Measurements from ENCODE around the gene ARL15.
"Not testable (repeated sequence)": the region's sequence is repeated elsewhere in the genome, so short reads cannot be mapped to it uniquely, and the experiment has no call there.

Gene ARL15

DNA sequence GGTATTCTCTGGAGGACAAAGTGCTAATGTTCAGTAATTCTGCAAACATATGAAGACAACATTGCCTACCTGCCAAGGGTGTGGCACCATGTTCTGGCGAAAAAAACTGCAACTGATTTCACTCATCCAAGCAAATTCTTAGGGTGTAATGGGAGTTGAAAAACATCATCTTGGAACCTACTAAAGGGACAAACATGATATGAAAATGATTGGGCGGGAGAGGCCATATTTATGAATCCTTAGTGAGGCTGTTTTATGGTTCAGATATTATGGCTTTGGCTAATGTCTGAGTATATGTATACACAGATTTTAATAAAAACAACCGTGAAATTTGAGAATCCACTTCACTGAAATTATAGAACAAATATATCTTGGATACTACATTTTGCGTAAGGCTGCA, 225.7 kb downstream of the ARL15 start:
- no peak for DNase-seq

DNA sequence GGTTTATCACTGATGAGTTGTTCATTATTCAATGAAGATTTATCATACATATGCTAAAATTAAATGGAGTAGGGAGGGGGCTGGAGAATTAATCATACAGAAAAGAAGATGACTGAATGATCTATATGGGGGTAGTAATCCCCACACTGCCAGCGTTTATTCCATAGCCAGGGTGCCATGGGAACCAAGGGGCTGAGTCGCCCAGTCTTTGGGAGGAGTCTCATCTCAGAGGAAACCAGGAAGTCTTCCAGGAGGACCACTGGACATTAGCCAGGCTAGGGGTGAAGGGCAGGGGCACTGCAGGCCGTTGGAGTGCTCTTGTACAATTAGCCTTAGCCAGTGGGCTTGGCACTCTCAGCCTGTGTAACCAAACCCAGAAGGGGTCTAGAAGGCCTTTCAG, 226.5 kb downstream of the ARL15 start:
- no peak for DNase-seq

DNA sequence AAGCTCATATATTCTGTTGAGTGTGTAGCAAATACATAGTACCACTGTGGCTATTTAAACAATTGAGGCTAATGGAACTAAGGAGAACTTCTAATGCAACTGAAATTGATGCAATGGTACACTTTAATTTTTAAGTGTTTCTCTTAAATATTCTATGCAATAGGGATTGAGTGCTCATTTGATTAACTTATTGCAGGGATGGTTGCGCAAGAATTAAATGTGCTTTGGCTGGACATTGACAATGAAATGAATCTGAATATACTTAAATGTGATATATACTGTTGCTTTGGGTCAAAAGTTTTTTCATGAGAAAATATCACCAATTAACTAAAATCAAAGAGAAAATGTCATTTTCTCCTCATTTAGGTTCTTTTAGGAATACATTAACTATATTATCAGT, 227.1 kb downstream of the ARL15 start:
- no peak for DNase-seq

DNA sequence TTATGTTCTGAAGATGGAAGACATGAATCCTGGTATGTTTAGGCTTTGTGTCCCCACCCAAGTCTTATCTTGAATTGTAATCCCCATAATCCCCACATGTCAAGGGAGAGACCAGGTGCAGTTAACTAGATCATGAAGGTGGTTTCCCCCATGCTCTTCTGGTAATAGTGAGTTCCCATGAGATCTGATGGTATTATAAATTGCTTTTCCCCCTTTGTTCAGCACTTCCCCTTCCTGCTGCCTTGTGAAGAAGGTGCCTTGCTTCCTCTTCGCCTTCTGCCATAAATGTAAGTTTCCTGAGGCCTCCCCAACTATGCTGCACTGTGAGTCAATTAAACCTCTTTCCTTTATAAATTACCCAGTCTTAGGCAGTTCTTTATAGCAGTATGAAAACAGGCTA, 229.0 kb downstream of the ARL15 start:
- no peak for DNase-seq

DNA sequence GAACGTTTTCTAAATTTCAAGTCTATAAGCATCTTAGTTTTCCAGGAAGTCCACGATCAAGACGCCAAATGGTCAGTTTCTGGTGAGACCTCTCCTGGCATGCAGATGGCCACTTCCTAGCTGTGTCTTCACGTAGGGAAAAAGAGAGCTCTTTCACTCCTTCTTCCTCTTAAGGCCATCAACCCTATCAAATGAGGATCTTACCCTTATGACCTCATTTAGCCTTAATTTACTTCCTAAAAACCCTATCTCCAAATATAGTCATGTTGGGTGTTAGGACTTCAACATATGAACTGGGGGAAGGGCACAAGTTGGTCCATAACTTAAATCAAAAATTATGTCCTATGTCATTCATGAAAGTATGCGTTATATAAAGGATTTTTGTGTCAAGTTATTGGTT, 229.5 kb downstream of the ARL15 start:
- no peak for DNase-seq

DNA sequence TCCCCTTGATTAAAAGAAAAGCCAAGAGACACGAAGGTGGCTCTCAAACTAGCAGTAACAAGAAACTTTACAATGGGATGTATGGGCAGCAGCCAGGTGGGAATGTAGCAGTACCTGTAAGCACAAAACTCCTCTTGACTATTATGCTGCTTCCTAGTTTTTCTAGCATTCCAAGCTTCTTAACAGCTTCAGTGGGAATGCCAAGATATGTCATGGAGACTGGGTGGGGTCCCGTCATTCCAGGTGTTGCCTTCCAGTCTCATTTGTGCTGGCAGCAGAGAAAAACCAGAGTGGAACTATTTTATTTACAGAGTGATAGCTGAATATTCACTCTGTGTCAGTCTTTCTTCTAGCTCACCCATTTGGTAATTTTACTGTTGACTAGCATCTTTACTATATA, 236.6 kb downstream of the ARL15 start:
- no peak for DNase-seq

DNA sequence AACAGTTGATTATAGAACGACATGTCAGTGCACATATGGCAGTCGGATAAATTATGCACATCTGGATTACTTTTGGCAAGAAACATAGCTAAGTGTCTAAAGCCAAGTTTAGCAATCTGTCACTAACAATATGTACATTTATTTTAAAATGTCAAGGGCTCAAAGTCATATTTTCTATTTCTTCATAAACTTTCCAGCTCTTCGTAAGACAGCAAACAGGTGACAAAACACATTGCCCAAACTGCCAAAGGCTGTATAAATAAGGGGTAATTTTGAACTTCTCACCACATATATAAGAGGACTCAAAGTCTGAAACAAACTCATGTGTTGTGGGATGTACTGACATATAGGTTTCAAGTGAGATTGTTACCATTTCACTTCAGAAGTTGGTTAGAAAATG, 237.2 kb downstream of the ARL15 start:
- DNase-seq: no peak

DNA sequence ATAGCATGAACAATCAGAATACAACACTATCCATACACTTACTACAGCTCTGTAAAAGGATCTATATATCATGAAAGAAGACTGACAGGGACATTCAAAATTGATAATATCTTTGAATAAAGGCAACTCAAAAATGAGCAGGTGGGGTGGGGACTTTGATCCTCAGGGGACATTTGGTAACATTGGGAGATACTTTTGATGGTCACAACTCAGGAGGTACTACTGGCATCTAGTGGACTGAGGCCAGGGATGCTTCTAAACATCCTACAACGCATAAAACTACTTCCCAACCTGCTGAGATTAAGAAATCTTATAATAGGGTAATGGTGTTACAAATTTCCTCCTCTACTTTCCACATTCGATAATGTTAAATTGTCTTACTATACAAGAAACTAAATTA, 243.9 kb downstream of the ARL15 start:
- no peak for DNase-seq

DNA sequence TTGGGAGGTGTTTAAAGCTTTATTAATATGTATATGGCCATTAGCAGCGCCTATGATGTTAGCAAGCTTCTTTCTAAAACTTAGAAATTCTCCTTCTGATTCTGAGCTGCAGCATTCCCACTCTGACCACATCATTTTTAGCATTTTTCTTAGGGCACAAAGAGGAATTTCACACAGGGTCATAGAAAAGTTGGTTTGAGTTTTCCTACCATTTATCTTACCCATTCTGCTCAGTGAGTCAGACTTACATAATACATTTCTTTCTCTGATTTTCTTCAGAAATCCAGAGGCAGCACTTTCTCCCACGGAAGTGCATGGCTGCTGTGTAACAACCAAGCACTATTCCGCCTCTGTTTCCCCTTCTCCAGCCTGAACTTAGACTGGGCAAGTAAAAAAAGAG, 246.6 kb downstream of the ARL15 start:
- no peak for DNase-seq

DNA sequence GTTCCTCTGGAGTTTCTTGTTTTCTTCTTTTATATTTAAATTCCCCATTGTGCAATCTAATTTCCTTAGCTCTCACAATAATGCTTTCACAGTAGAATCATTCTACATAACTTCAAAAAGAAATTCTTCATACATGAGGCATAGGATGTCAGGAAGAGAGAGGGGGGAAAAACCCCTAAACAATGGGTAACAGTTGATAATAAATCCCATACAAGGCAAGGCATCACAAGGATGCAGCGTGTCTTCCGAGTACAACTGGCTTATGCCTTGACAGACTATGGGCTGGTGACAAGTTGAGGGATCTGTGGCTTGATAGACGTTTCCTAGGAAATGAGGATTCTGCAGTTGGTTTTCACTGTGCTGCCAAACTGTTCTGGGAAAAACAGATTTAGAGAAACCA, 247.4 kb downstream of the ARL15 start:
- DNase-seq: no peak

DNA sequence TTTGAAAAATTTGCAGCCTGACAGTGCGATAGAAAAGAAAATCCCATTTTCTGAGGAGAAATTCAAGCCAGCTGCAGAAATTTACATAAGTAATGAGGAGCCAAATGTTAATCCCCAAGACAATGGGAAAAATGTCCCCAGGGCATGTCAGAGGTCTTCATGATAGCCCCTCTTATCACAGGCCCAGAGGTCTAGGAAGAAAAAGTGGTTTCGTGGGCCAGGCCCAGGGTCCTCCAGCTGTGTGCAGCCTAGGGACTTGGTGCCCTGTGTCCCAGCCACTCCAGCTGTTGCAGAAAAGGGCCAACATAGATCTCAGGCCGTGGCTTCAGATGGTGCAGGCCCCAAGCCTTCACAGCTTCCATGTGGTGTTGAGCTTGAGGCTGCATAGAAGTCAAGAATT, 249.5 kb downstream of the ARL15 start:
- not testable (repeated sequence) for DNase-seq

DNA sequence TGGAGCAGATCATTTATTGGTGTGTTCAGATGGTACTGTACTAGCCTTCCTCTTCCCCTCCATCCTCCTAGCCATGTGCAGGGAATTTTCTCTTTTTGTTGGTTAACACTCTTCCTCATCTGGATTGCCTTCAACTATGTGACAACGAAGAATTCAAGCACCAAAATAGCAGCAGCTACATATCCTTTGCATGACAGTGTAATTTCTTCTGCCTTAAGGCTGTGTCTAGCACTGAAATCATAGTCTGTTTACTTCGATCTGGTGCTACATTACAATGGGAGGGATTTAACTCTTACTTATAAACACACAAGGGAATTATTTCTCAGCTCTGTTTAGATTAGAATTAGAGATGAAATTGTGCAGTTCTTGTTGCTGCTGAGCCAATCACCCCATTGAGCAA, 260.4 kb downstream of the ARL15 start:
- DNase-seq: no peak

DNA sequence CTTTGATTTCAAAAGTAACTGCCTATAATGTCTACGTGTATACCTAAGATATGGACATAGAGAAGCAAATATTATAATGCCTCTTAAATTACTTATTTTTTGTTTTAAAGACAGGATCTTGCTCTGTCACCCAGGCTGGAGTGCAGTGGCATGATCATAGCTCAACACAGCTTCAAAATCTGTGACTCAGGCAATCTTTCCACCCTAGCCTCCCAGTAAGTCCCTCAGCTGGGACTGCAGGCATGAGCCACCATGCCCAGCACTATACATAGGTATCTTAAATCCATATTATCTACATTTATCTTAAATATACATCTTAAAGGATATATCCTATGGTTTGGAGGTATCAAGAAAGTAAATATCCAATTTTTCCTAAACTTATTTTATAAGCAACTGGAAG, 261.2 kb downstream of the ARL15 start:
- no peak for DNase-seq

DNA sequence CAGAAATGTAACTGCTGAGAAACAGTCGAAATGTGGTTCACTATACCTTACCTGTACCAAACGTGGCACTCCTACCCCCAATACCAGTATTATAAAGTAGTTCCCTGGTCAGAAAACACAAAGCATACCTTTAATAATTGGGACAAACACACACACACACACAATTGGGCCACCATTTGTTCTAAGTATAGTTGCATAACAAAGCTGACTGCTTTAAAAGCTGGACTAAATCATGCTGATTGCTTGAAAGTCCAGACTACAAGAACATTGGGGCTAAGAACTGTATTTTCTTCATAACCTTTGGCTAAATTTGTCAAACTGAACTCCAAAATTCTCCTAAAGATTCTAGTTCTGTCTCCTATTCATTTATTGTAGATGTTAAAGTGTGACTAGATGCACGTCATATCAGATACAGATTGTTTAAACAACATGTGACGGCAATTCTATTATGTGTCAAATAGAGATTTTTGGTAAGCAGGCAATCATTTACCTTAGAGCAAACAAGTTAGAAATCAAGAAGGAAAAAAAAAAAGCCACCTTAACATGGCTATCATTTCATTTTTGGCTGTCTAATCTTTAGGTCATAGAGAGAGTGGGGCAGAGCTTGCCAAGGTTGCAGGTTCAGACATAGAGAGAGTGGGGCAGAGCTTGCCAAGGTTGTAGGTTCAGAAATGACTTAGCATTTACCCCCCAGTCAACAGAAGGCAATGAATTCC, 265.1 kb downstream of the ARL15 start:
- no peak for DNase-seq

DNA sequence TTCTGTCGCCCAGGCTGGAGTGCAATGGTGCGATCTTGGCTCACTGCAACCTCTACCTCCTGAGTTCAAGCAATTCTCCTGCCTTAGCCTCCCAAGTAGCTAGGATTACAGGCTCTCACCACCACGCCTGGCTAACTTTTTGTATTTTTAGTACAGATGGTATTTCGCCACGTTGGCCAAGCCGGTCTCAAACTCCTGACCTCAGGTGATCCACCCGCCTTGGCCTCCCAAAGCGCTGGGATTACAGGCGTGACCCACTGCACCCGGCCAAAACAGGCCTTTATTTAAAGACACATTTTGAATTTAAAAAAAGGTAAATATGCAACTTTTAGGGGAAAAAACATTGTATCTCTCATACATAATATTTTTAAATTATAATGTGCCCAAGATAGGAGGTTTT, 266.1 kb downstream of the ARL15 start:
- DNase-seq: not testable (repeated sequence)

DNA sequence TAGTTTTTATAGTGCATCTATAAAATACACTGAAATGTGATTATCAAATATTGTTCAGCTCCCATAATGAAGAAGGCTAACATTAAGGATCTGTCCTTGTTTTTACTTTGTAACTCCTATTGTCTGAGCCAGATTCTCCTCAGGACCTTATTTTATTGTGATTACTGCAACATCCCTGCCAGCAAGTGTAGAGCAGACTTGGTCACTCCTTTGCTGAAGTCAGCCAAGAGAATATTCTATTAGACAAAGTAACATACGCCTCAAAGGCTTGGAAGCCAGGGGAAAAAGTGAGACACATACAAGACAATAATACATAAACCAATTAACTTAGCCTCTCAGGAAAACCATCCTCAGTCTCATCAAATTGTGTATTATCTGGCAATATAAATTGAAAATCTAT, 269.6 kb downstream of the ARL15 start:
- no peak for DNase-seq

DNA sequence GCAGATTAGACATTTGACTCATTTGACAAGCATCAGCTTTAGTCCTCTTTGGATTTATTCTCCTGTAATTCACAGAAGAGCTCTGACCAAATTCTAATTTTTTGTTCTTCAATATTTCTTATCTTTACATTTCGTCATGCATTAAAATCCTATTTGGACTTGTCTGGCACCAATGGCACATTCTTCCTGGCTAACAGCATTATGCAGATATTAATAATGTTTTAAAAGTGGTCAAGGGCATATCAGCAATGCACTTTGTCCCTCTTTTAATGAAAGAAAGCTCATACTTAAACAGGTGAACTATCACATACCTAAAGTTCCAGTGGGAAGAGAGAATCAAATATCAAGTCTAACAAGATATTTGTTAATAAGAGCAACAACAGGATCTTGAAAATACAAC, 270.4 kb downstream of the ARL15 start:
- DNase-seq: no peak

DNA sequence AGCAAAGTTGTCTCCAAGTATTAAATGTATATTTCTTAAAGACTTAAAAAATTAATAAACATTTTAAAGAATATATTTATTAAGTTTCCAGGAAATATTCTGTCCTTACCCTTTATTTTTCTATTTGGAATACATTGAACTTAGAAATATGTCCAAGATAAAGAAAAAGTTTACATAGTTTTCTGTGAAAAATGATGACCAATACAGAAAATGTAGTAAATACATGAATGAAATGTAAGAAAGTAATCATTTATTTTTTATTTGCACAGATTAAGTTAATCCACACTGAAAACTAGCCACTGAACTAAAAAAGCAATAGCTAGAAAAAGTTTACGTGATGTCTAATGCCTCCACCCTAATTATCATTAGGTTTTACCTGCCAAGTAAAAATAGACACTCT, 273.2 kb downstream of the ARL15 start:
- no peak for DNase-seq

DNA sequence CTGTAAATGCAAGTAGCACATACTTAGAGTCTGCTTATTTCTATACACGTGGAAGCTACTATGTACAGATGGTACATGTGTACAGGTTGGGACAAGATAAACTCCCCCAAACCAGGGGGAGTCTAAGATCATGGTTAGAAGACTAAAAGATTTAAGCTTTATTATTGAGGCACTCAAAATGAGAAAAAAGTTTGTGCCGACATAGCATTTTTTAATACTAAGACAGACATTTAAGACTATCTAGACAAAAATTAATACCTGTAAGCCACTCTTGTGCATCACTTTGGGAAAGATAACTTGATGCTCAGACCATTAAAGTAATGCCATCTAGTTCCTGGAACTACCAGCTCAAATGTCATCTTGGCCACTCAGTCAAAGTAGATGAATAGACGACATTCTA, 279.4 kb downstream of the ARL15 start:
- DNase-seq: no peak

DNA sequence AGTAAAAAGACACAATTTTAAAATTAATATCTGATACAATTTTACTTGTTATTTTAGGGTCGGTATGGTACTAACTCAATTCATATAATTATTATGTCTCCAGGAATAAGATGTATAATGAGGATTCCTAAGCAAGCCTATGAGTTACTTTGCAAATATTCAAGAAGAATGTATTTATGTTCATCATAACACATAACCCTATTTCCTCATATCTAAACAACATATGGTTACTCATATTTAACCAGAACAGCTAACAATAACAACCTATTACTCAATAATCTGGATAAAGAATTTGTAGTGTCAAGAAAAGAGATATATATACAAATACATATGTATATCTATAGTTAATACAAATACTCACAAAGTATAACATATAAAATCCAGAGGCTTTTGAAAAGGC, 285.9 kb downstream of the ARL15 start:
- DNase-seq: no peak

DNA sequence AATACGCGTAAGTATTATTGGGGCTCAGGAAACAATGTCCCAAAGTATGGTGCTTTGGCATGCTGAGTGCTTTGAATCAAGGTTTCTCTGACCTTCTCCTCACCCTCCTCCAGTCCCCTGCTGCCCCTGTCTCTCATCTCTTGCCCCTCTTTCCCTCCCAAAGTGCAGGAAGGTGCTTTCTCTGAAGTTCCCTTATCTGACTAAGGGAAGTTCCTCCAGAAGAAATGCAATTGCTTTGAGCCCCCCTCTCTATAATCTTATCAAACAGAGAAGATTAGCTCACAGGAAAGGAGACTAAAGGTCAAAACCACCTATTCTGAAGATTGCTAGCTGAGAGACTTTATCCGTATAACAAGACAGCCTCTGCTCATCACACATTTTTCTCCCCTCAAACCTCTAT, 288.1 kb downstream of the ARL15 start:
- DNase-seq: no peak

DNA sequence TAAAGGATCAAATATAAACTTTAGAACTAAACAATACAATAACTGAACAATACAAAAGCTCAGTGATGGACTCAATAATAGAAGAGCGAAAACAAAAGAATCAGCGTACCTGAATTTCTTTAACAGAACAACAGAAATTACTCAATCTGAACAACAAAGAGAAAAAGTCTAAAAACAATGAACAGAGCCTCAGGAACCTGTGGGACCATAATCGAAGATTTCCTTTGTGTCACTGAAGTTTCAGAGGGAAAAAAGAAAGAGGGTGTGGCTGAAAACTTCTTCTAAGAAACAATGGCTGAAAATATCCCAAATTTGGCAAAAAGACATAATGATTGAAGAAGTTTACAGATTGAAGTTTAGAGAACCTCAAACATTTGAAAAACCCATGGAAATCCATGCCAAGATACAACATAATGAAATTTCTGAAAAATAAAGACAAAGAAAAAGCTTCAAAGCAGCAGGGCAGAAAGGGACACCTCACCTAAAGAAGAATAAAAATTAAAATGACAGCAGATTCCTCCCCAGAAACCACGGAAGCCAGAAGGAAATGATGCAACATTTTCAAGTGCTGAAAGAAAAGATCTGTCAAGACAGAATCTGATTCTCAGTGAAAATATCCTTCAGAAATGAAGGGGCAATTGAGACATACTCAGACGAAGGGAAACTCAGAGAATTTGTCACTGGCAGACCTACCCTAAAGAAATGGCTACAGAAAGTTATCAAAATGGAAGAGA, 288.8 kb downstream of the ARL15 start:
- peak; percentile 19 for DNase-seq

DNA sequence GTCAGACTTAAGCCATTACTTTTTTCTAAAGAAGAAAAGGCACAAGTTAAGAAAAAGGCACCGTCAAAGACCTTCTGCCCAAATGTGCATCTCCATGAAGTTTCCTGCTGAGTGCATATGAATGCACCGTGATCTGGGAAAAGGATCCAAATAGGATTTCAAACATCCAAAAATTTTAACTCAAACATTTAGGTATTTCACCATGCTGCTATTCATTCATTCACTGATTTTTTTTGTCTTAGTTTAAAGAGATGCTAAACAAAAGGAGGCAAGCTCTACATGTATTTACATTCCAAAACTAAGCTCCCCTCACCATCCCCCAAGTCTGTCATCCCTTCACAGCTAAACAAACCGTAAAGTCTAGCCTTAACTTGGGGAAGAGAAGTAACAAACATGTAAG, 291.9 kb downstream of the ARL15 start:
- no peak for DNase-seq

DNA sequence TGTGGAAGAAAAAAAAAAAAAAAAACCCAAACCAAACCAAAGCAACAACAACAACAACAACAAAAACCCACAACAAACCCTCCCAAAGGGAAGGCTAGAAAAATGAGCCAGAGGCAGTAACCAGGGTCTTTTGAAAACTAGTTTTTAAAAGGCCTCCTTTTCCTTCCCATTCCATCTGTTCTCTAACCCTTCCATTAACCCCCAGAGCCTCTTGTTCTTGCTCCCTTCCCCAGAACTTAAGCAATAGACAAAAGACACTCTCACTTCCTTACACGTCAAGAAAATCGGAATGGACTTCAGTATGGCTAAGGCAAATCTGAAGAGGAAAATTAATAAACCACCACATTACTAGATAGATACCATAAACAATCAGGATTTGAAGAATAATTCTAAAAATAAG, 292.8 kb downstream of the ARL15 start:
- DNase-seq: no peak
